Measurements from ENCODE around the gene NDUFS6.
"Not testable (repeated sequence)": the region's sequence is repeated elsewhere in the genome, so short reads cannot be mapped to it uniquely, and the experiment has no call there.

Gene NDUFS6

GRCh38 chr5:1835431-1835830 is 34.2 kb downstream of the NDUFS6 start:
- no peak for DNase-seq

GRCh38 chr5:1836176-1836890 is 35.1 kb downstream of the NDUFS6 start:
- no peak for DNase-seq

GRCh38 chr5:1836891-1837880 is 36.0 kb downstream of the NDUFS6 start:
- no peak for DNase-seq

- no peak for DNase-seq
Measured at GRCh38 chr5:1838013-1838412, 36.8 kb downstream of the NDUFS6 start.

- DNase-seq, result no peak
Measured at GRCh38 chr5:1840071-1840547, 38.9 kb downstream of the NDUFS6 start.

- DNase-seq, result no peak
Measured at GRCh38 chr5:1840741-1841521, 39.7 kb downstream of the NDUFS6 start.

- DNase-seq, result no peak
Measured at GRCh38 chr5:1842004-1842819, 41.0 kb downstream of the NDUFS6 start.

GRCh38 chr5:1843761-1844160 is 42.6 kb downstream of the NDUFS6 start:
- DNase-seq, result not testable (repeated sequence)

- no peak for DNase-seq
Measured at GRCh38 chr5:1844708-1845436, 43.7 kb downstream of the NDUFS6 start.

GRCh38 chr5:1845696-1846095 is 44.5 kb downstream of the NDUFS6 start:
- DNase-seq, result no peak

GRCh38 chr5:1846583-1846982 is 45.4 kb downstream of the NDUFS6 start:
- no peak for DNase-seq

GRCh38 chr5:1847056-1847455 is 45.8 kb downstream of the NDUFS6 start:
- no peak for DNase-seq

- no peak for DNase-seq
Measured at GRCh38 chr5:1847611-1848010, 46.4 kb downstream of the NDUFS6 start.

GRCh38 chr5:1850324-1851154 is 49.3 kb downstream of the NDUFS6 start:
- no peak for DNase-seq

GRCh38 chr5:1851290-1851934 is 50.2 kb downstream of the NDUFS6 start:
- DNase-seq, result no peak

GRCh38 chr5:1852324-1852947 is 51.2 kb downstream of the NDUFS6 start:
- no peak for DNase-seq

- DNase-seq, result no peak
Measured at GRCh38 chr5:1853531-1853930, 52.3 kb downstream of the NDUFS6 start.

GRCh38 chr5:1855075-1855474 is 53.9 kb downstream of the NDUFS6 start:
- no peak for DNase-seq

- DNase-seq, result no peak
Measured at GRCh38 chr5:1855596-1855995, 54.4 kb downstream of the NDUFS6 start.
